Measurements from ENCODE around the gene RLN3. TPM values are rescaled to one million over a fixed set of nuclear protein-coding genes. Genes with fewer than 3 reads are reported as not detected.

Gene RLN3
- total RNA-seq, 4 donors from 2014 or later: not detected

DNA sequence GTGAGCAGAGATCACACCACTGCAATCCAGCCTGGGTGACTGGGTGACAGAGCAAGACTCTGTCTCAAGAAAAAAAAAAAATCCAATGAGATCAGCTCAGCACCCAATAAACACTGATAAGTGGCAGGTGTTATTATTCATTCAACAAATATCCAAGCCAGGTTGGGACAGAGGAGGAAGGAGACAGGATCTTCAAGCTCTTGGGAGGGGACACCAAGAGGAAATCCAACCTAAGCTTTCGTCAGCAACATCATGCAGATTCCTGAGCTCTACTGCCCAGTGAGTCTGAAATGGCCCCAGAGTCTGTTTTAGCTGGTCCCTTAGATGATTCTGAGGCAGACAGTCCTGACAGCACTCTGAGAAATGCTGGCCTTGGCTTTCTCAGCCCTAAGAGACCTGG lies 29.5 kb upstream of the RLN3 start:
- DNase-seq (ENCODE audit: extremely low spot score): no peak
- no peak for TF ChIP-seq EP300 (IDR thresholded peaks at IDR 0.05)
- intact Hi-C loops (cut with DNase I): no loop called here
- no peaks in the 10 kb centered on the region for H3K27me3 ChIP-seq
- peaks cover 0 to 19% (median 11%) of the 10 kb centered on the region in 4 donors for H3K36me3 ChIP-seq
- peaks cover 11 to 19% (median 12%) of the 10 kb centered on the region in 4 donors for H3K4me1 ChIP-seq
- no peak overlapping the region for H3K4me3 ChIP-seq
- H3K9me3 ChIP-seq: peaks cover 0 to 6% (median 0%) of the 10 kb centered on the region in 4 donors
- no peak overlapping the region for H3K27ac ChIP-seq (replicated peaks in 1 of 4)
- WGBS: 100% methylated on average over 1 of the region's 1 CpG

DNA sequence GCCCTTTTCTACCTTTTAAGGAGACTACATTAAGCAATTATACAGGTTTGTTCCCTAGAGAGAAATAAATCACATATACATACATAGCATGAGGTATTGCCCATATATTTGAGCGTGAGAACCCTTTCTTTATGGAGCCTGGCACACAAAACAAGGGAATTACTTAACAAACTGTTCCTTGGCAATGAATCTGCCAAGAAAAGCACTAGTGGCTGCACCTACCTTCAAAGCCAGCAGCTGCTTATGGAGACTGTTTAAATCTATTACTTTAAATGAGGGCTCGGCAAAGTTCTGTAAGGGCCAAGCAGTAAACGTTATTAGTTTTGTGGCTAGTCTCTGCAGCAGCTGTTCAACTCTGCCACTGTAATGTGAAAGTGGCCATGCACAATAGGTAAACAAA lies 28.9 kb upstream of the RLN3 start:
- Histone ChIP-seq H3K4me3 (no peak overlapping the region), H3K36me3 (peaks cover 0 to 19% (median 10%) of the 10 kb centered on the region in 4 donors), H3K27me3 (no peaks in the 10 kb centered on the region), H3K9me3 (peaks cover 0 to 6% (median 0%) of the 10 kb centered on the region in 4 donors), H3K4me1 (peaks cover 12 to 26% (median 18%) of the 10 kb centered on the region in 4 donors), H3K27ac (replicated peaks in 1 of 4) (no peak overlapping the region)
- intact Hi-C loops (cut with DNase I): no loop called here
- no peak for DNase-seq (ENCODE audit: extremely low spot score)
- TF ChIP-seq POLR2AphosphoS5 (IDR thresholded peaks at IDR 0.05) (no peak), POLR2A (IDR thresholded peaks at IDR 0.05; ENCODE audit: low read depth) (no peak), EP300 (IDR thresholded peaks at IDR 0.05) (no peak)
- TF ChIP-seq, protein P1, sequence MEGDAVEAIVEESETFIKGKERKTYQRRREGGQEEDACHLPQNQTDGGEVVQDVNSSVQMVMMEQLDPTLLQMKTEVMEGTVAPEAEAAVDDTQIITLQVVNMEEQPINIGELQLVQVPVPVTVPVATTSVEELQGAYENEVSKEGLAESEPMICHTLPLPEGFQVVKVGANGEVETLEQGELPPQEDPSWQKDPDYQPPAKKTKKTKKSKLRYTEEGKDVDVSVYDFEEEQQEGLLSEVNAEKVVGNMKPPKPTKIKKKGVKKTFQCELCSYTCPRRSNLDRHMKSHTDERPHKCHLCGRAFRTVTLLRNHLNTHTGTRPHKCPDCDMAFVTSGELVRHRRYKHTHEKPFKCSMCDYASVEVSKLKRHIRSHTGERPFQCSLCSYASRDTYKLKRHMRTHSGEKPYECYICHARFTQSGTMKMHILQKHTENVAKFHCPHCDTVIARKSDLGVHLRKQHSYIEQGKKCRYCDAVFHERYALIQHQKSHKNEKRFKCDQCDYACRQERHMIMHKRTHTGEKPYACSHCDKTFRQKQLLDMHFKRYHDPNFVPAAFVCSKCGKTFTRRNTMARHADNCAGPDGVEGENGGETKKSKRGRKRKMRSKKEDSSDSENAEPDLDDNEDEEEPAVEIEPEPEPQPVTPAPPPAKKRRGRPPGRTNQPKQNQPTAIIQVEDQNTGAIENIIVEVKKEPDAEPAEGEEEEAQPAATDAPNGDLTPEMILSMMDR (IDR thresholded peaks at IDR 0.05): no peak
- WGBS: 100% methylated on average over 3 of the region's 3 CpGs

DNA sequence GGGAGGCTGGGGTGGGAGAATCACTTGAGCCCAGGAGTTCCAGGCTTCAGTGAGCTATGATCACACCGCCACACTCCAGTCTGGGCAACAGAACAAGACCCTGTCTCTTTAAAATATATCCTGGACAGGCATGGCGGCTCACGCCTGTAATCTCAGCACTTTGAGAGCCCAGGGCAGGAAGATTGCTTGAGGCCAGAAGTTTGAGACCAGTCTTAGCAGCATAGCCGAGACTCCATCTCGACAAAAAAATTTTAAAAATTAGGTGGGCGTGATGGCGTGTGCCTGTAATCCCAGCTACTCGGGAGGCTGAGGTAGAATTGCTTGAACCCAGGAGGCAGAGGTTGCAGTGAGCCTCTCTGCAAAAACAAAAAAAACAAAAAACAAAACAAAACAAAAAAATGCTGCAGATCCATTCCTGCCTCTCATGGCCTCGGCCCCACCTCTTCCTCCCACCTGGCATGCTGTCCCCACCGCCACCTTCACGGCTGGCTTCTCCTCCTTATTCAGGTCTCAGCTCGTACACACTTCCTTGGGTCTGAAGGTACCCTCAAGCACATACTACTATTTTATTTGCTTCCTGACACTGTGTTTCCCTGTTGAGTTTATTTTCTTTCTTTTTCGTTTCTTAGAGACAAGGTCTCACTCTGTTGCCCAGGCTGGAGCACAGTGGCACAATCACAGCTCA lies 27.1 kb upstream of the RLN3 start:
- no peak for DNase-seq (ENCODE audit: extremely low spot score)
- Histone ChIP-seq H3K4me1 (peaks cover 23 to 35% (median 34%) of the 10 kb centered on the region in 4 donors), H3K27ac (replicated peaks in 1 of 4) (no peak overlapping the region), H3K9me3 (peaks cover 0 to 6% (median 0%) of the 10 kb centered on the region in 4 donors), H3K27me3 (no peaks in the 10 kb centered on the region), H3K4me3 (no peak overlapping the region), H3K36me3 (peaks cover 0 to 13% (median 7%) of the 10 kb centered on the region in 4 donors)
- intact Hi-C loops (cut with DNase I): loop anchor here (5.0 kb wide), 1 partner anchor 49 kb away; the partner anchor contains the start of gene DCAF15
- no peak for TF ChIP-seq POLR2A (IDR thresholded peaks at IDR 0.05; ENCODE audit: low read depth)
- TF ChIP-seq, protein P1 (IDR thresholded peaks at IDR 0.05): no peak
- WGBS: 90% methylated on average over 13 of the region's 13 CpGs

DNA sequence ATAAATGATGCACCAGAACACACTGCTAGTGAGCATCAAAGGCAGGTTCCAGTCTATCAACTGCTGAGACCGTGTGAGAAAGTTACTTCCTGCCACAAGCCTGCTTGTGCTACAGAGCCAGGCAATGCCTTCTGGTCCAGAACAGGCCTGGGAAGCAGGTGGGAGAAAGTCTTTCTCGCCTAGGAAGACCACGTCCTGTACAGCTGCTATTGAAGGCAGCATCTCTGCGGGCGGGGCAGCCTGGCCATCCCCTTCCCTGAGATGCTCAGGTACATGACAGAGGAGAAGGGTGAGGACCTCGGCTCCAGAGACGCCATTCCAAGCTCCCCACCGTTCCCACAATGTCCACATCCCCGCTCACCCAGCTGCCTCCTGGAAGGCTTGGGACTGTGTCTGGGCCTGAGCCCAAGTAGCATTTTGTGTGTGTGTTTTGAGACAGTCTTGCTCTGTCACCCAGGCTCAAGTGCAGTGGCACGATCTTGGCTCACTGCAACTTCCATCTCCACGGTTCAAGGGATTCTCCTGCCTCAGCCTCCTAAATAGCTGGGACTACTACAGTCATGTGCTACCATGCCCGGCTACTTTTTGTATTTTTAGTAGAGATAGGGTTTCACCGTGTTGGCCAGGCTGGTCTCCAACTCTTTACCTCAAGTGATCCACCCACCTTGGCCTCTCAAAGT lies 25.2 kb upstream of the RLN3 start:
- 66% methylated on average over 12 of the region's 13 CpGs for WGBS
- H3K27me3 ChIP-seq: no peaks in the 10 kb centered on the region
- H3K27ac ChIP-seq (replicated peaks in 1 of 4): peak overlapping the region; percentile 97 to 100 (median 99)
- intact Hi-C loops (cut with DNase I): loop anchor here (5.0 kb wide), 1 partner anchor 50 kb away; the partner anchor contains the start of gene DCAF15
- peaks cover 0 to 3% (median 0%) of the 10 kb centered on the region in 4 donors for H3K36me3 ChIP-seq
- DNase-seq (ENCODE audit: extremely low spot score): no peak
- H3K9me3 ChIP-seq: peaks cover 0 to 6% (median 0%) of the 10 kb centered on the region in 4 donors
- peaks cover 23 to 41% (median 38%) of the 10 kb centered on the region in 4 donors for H3K4me1 ChIP-seq
- TF ChIP-seq, protein P1 (IDR thresholded peaks at IDR 0.05): no peak
- no peak for TF ChIP-seq POLR2AphosphoS5 (IDR thresholded peaks at IDR 0.05)
- H3K4me3 ChIP-seq: no peak overlapping the region

All from esophagus muscularis mucosa (tissue), 4 donors.